Measurements from ENCODE around the gene TCF12.
"Not testable (repeated sequence)": the region's sequence is repeated elsewhere in the genome, so short reads cannot be mapped to it uniquely, and the experiment has no call there.

TCF12 gene

GRCh38 chr15:57097919-57098543, 179.6 kb downstream of the TCF12 start:
- DNase-seq = not testable (repeated sequence)

GRCh38 chr15:57098896-57099295, 180.5 kb downstream of the TCF12 start:
- DNase-seq = no peak

GRCh38 chr15:57100136-57100539, 181.7 kb downstream of the TCF12 start:
- no peak for DNase-seq

GRCh38 chr15:57102858-57103257, 184.4 kb downstream of the TCF12 start:
- DNase-seq = no peak

GRCh38 chr15:57108296-57108695, 189.9 kb downstream of the TCF12 start:
- no peak for DNase-seq

- no peak for DNase-seq
These were observed 190.6 kb downstream of the TCF12 start for GRCh38 chr15:57109005-57109404.

GRCh38 chr15:57111002-57111401, 192.6 kb downstream of the TCF12 start:
- no peak for DNase-seq

- DNase-seq = no peak
These were observed 193.7 kb downstream of the TCF12 start for GRCh38 chr15:57112178-57112577.

- DNase-seq = peak; percentile 10
These were observed 195.6 kb downstream of the TCF12 start for GRCh38 chr15:57114070-57114469.

GRCh38 chr15:57118013-57118799, 199.8 kb downstream of the TCF12 start:
- peak; percentile 21 for DNase-seq

GRCh38 chr15:57122080-57122840, 203.8 kb downstream of the TCF12 start:
- DNase-seq = no peak

GRCh38 chr15:57124036-57124435, 205.6 kb downstream of the TCF12 start:
- DNase-seq = no peak

GRCh38 chr15:57129064-57129463, 210.6 kb downstream of the TCF12 start:
- no peak for DNase-seq

- DNase-seq = no peak
These were observed 212.5 kb downstream of the TCF12 start for GRCh38 chr15:57130956-57131355.

GRCh38 chr15:57133127-57133968, 214.9 kb downstream of the TCF12 start:
- DNase-seq = peak; percentile 88

GRCh38 chr15:57134071-57134605, 215.7 kb downstream of the TCF12 start:
- DNase-seq = no peak

GRCh38 chr15:57134851-57135250, 216.4 kb downstream of the TCF12 start:
- peak; percentile 84 for DNase-seq

- DNase-seq = no peak
These were observed 217.4 kb downstream of the TCF12 start for GRCh38 chr15:57135800-57136199.

- DNase-seq = peak; percentile 26
These were observed 219.9 kb downstream of the TCF12 start for GRCh38 chr15:57138349-57138788.

- DNase-seq = no peak
These were observed 225.2 kb downstream of the TCF12 start for GRCh38 chr15:57143511-57144078.

- DNase-seq = no peak
These were observed 226.0 kb downstream of the TCF12 start for GRCh38 chr15:57144448-57144847.

Measured in NCI-H446 treated with DMSO at 0.1 percent for 48 hours (cell line).